Fibroblast of lung (primary cell): ENCODE measurements around the gene PCSK5. TPM values are rescaled to one million over a fixed set of nuclear protein-coding genes. Genes with fewer than 3 reads are reported as not detected.

Experiments used
- DNase-seq, 2 donors: peaks; one replicate each; pipeline versions ENCODE4 v3.0.0 to v3.0.0-alpha.2; 2010; ENCODE audit warnings: low read depth in 2 of 2
- H2AFZ ChIP-seq: 2 replicates; pipeline ENCODE4 v1.5.1; 2012; ENCODE audit warnings: low read length, control low read depth, inconsistent platforms
- H3K27ac ChIP-seq: 2 replicates; pipeline ENCODE4 v1.5.1; 2011; ENCODE audit warnings: low read length, control low read depth; ENCODE audit not compliant: insufficient read depth
- H3K27me3 ChIP-seq: 2 replicates; pipeline ENCODE4 v1.5.1; 2011; ENCODE audit warnings: mild to moderate bottlenecking, low read length; ENCODE audit not compliant: control insufficient read depth, insufficient read depth
- H3K36me3 ChIP-seq: 2 replicates; pipeline ENCODE4 v1.5.1; 2011; ENCODE audit warnings: low read length; ENCODE audit not compliant: control insufficient read depth, insufficient read depth
- H3K4me1 ChIP-seq: 2 replicates; pipeline ENCODE4 v1.5.1; 2011; ENCODE audit warnings: low read length; ENCODE audit not compliant: control insufficient read depth, insufficient read depth; ENCODE audit errors: extremely low read depth
- H3K4me2 ChIP-seq: 2 replicates; pipeline ENCODE4 v1.5.1; 2011; ENCODE audit warnings: low read length, control low read depth; ENCODE audit not compliant: insufficient read depth; ENCODE audit errors: extremely low read depth
- H3K4me3 ChIP-seq, 4 experiments: fragments of 200-600 bp in 1 of 4; sonication (generic) in 1 of 4; replicated peaks in 1 of 4; 2 replicates each; pipeline ENCODE4 v1.5.1; 2011 to 2016; ENCODE audit warnings: low read length in 4 of 4, low read depth in 3 of 4, mild to moderate bottlenecking in 3 of 4, control low read depth in 2 of 4, inconsistent platforms in 1 of 4, mixed read lengths in 1 of 4; ENCODE audit not compliant: insufficient read depth in 1 of 4; ENCODE audit errors: control extremely low read depth in 1 of 4
- H3K79me2 ChIP-seq: 2 replicates; pipeline ENCODE4 v1.5.1; 2012; ENCODE audit warnings: mild to moderate bottlenecking, low read length, inconsistent platforms; ENCODE audit not compliant: control insufficient read depth, insufficient read depth
- H3K9ac ChIP-seq: 2 replicates; pipeline ENCODE4 v1.5.1; 2011; ENCODE audit warnings: mild to moderate bottlenecking, low read length, control low read depth; ENCODE audit not compliant: insufficient read depth
- H3K9me3 ChIP-seq: 2 replicates; pipeline ENCODE4 v1.5.1; 2012; ENCODE audit warnings: low read depth, low read length; ENCODE audit not compliant: control insufficient read depth, insufficient read depth
- H4K20me1 ChIP-seq: 2 replicates; pipeline ENCODE4 v1.5.1; 2011; ENCODE audit warnings: low read length; ENCODE audit not compliant: control insufficient read depth, insufficient read depth; ENCODE audit errors: extremely low read depth
- EZH2 ChIP-seq: IDR thresholded peaks from 2 replicates; pipeline ENCODE4 v1.5.1; 2012; ENCODE audit warnings: low read length, control low read depth, mild to moderate bottlenecking; ENCODE audit errors: missing control alignments
- polyA plus RNA-seq, 2 donors: library from polyadenylated mRNA; depleted of rRNA in 1 of 2; stranded (reverse) in 1 of 2; unstranded in 1 of 2; fragments of >200 nt; gene quantifications; 2 replicates each; pipeline ENCODE4 v1.2.1, GENCODE V29; 2011 to 2012; ENCODE audit warnings: missing spikeins in 1 of 2
- total RNA-seq: library from RNA; depleted of rRNA; stranded (reverse); fragments of >200 nt; gene quantifications from 2 replicates; pipeline ENCODE4 v1.2.1, GENCODE V29; 2014
- TF ChIP-seq, protein P1 (sequence below), 2 donors: IDR thresholded peaks in 1 of 2; conservative IDR thresholded peaks in 1 of 2; 1 replicate in 1 of 2; 2 replicates in 1 of 2; pipeline ENCODE4 v1.5.1; 2011 to 2012; ENCODE audit warnings: low read length in 2 of 2, control low read depth in 1 of 2, inconsistent platforms in 1 of 2, low read depth in 1 of 2, mild to moderate bottlenecking in 1 of 2

PCSK5 gene
- total and polyA plus RNA-seq, 2 donors (not counting 1 experiment from before 2014, with no cell fraction given) = 3.1 to 4.8 TPM

DNA sequence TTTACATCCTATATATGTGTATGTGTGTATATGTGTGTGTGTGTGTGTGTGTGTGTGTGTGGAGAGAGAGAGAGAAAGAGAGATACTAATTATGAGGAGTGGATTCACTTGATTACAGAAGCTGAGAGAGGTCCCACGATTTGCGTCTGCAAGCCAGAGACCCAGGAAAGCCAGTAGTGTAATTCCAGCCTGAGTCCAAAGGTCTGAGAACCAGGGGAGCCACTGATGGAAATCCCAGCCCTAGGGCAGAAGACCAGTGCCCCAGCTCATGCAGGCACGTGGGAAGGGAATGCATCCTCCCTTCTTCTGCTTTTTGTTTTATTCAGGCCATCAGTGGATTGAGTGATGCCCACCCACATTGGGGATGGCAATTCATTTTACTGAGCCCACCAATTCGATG lies 74.8 kb downstream of the PCSK5 start:
- Histone ChIP-seq H3K4me1 (no peaks in the 10 kb centered on the region), H4K20me1 (no peaks in the 10 kb centered on the region), H3K36me3 (no peaks in the 10 kb centered on the region), H3K9me3 (no peaks in the 10 kb centered on the region), H2AFZ (no peak overlapping the region), H3K27ac (no peak overlapping the region), H3K4me3 (no peak overlapping the region), H3K9ac (no peak overlapping the region), H3K27me3 (no peaks in the 10 kb centered on the region), H3K4me2 (no peak overlapping the region), H3K79me2 (no peaks in the 10 kb centered on the region)
- DNase-seq = no peak
- TF ChIP-seq EZH2 = no peak
- TF ChIP-seq, protein P1, sequence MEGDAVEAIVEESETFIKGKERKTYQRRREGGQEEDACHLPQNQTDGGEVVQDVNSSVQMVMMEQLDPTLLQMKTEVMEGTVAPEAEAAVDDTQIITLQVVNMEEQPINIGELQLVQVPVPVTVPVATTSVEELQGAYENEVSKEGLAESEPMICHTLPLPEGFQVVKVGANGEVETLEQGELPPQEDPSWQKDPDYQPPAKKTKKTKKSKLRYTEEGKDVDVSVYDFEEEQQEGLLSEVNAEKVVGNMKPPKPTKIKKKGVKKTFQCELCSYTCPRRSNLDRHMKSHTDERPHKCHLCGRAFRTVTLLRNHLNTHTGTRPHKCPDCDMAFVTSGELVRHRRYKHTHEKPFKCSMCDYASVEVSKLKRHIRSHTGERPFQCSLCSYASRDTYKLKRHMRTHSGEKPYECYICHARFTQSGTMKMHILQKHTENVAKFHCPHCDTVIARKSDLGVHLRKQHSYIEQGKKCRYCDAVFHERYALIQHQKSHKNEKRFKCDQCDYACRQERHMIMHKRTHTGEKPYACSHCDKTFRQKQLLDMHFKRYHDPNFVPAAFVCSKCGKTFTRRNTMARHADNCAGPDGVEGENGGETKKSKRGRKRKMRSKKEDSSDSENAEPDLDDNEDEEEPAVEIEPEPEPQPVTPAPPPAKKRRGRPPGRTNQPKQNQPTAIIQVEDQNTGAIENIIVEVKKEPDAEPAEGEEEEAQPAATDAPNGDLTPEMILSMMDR (conservative IDR thresholded peaks at IDR 0.05 in 1 of 2, IDR thresholded peaks at IDR 0.05 in 1 of 2; ENCODE audit: low read depth in 1 of 2, low read length in 2 of 2) = no peak

DNA sequence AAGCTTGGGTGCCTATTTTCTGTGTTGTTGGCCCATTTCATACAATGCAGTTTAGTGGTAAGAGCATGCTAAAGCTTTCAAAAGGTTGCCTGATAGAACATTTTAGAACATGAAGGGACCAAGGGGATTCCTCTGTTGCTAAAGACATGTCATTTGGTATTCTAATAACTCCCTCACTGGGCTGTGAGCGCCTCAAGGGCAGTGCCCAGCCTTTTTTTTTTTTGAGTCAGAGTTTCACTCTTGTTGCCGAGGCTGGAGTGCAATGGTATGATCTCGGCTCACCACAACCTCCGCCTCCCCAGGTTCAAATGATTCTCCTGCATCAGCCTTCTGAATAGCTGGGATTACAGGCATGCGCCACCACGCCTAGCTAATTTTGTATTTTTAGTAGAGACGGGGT lies 77.1 kb downstream of the PCSK5 start:
- TF ChIP-seq EZH2 = no peak
- TF ChIP-seq, protein P1 (conservative IDR thresholded peaks at IDR 0.05 in 1 of 2, IDR thresholded peaks at IDR 0.05 in 1 of 2; ENCODE audit: low read depth in 1 of 2, low read length in 2 of 2) = no peak
- H3K27ac ChIP-seq = no peak overlapping the region
- H3K4me3 ChIP-seq = no peak overlapping the region
- H3K4me1 ChIP-seq = no peaks in the 10 kb centered on the region
- H3K9ac ChIP-seq = no peak overlapping the region
- H3K36me3 ChIP-seq = no peaks in the 10 kb centered on the region
- no peaks in the 10 kb centered on the region for H3K9me3 ChIP-seq
- H2AFZ ChIP-seq = no peak overlapping the region
- H3K27me3 ChIP-seq = no peaks in the 10 kb centered on the region
- no peak for DNase-seq
- H3K79me2 ChIP-seq = no peaks in the 10 kb centered on the region
- no peak overlapping the region for H3K4me2 ChIP-seq
- H4K20me1 ChIP-seq = no peaks in the 10 kb centered on the region

DNA sequence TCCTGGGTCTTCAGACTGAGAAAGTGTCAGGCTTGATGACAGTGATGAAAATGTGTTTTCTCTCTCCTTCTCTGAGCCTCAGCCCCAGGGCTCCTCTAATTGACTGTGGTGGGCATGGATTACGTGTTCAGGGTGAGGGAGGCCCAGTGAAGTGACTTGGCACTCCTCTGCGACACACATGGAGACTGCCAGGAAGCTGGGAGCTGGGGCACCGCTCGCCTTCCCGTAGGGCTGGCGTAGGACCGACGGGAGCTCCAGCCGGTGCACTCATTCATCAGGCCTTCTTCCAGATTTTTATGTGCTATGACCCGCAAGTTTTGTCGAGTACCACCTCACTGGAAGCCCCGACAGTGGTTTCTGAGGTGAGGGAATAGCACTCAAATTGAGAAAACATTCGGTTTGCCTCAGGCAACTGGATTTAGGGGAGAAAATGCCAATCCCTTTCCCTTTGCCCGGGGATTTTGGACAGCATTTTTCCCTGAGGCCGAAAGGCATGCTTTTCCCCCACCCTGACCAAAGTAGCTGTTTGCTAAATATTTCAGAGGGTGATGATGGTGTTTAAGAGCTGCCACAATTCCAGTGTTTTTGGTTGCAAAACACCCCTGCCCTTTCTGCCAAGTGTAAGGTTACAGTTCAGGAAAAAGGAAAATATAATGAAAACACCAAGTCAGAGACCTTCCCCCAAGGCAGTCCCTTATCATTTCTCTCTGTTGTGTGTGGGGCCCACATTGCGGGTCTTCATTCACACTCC lies 83.7 kb downstream of the PCSK5 start:
- Histone ChIP-seq H3K9me3 (no peaks in the 10 kb centered on the region), H2AFZ (no peak overlapping the region), H4K20me1 (no peaks in the 10 kb centered on the region), H3K27ac (no peak overlapping the region), H3K4me1 (no peaks in the 10 kb centered on the region), H3K4me2 (no peak overlapping the region), H3K79me2 (no peaks in the 10 kb centered on the region), H3K27me3 (no peaks in the 10 kb centered on the region), H3K4me3 (no peak overlapping the region), H3K9ac (no peak overlapping the region), H3K36me3 (no peaks in the 10 kb centered on the region)
- TF ChIP-seq, protein P1 (conservative IDR thresholded peaks at IDR 0.05 in 1 of 2, IDR thresholded peaks at IDR 0.05 in 1 of 2; ENCODE audit: low read depth in 1 of 2, low read length in 2 of 2) = no peak
- no peak for TF ChIP-seq EZH2
- DNase-seq = no peak
